ENCODE data around the gene PPP1R27. TPM values are rescaled to one million over a fixed set of nuclear protein-coding genes. Genes with fewer than 3 reads are reported as not detected.

Gene PPP1R27
- total and polyA plus RNA-seq, 9 of the 15 experiments (the other 6 are each of a cell fraction or from before 2014, with no cell fraction given) = 0.29 to 6.9 (median 1.5) TPM; not detected in 2

DNA sequence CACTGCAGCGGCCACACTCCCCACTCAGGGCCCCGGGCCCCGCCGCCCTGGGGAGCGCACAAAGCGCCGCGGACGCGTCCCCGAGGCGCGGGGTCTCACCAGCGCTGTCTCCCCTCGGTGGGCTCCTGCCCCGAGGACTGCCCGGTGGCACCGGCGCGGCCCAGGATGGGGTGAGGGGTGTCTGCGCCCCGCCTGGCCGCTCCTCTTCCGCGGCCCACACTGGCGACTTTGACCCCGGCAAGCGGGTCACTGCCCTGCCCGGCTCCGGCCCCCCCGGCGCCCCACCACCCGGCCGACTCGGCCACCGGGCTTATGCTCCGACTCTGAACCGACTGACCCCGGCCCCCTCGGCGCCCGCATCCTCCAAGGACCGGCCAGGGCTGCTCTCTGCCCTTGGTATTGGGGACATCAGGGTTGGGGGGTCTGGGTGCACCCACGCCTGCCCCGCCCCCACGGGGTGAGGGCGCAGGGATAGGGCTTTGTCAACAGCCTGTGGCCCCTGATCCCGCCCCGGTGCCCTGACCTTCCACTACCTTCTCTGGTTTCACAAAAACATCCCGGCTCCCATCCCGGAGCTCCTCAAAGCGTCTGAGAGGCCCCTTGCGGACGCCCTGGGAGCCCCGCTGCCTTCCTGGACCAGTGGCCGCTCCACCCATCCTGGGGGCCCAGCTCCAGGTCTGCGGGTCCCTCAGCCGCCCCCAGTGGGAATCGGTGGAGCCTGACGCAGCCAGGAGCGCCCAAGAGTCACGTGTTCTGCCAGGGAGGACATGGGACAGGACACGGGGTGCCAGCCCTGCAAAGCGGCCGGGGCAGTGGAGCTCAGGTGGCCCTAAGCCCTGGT is 30.1 kb downstream of the PPP1R27 start:
- TF ChIP-seq PCBP1 (IDR thresholded peaks at IDR 0.05; ENCODE audit: low read depth, low read length, poor library complexity, severe bottlenecking) (peak; percentile 19), ZNF75A (CRISPR knock-in tag; IDR thresholded peaks at IDR 0.05) (no peak), RHOXF2B (CRISPR knock-in tag; conservative IDR thresholded peaks at IDR 0.05) (no peak), RBM14 (IDR thresholded peaks at IDR 0.05; ENCODE audit: borderline replicate concordance, insufficient read depth, low read depth, low read length) (0 out of 2 replicates have a peak, but pooled peaks have one; percentile 21), ADNP (tag; IDR thresholded peaks at IDR 0.05) (no peak), HSF4 (CRISPR knock-in tag; IDR thresholded peaks at IDR 0.05; ENCODE audit: borderline replicate concordance) (no peak), NEUROD1 (IDR thresholded peaks at IDR 0.05; ENCODE audit: borderline replicate concordance, low read depth, low read length, partially characterized antibody) (no peak), ZNF584 (CRISPR knock-in tag; IDR thresholded peaks at IDR 0.05; ENCODE audit: low read depth) (no peak), HNRNPL (IDR thresholded peaks at IDR 0.05; ENCODE audit: low read depth, low read length) (peak; percentile 20; the same call in 1 of the 2 replicates), ZNF586 (CRISPR knock-in tag; conservative IDR thresholded peaks at IDR 0.05) (no peak)
- TF ChIP-seq, protein P1, sequence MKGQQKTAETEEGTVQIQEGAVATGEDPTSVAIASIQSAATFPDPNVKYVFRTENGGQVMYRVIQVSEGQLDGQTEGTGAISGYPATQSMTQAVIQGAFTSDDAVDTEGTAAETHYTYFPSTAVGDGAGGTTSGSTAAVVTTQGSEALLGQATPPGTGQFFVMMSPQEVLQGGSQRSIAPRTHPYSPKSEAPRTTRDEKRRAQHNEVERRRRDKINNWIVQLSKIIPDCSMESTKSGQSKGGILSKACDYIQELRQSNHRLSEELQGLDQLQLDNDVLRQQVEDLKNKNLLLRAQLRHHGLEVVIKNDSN (CRISPR knock-in tag; IDR thresholded peaks at IDR 0.05) = peak; percentile 30; the same call in 1 of the 2 replicates
- TF ChIP-seq, protein P2, sequence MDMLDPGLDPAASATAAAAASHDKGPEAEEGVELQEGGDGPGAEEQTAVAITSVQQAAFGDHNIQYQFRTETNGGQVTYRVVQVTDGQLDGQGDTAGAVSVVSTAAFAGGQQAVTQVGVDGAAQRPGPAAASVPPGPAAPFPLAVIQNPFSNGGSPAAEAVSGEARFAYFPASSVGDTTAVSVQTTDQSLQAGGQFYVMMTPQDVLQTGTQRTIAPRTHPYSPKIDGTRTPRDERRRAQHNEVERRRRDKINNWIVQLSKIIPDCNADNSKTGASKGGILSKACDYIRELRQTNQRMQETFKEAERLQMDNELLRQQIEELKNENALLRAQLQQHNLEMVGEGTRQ (CRISPR knock-in tag; IDR thresholded peaks at IDR 0.05) = 0 out of 2 replicates have a peak, but pooled peaks have one; percentile 17
- no peak overlapping the region for H3K4me2 ChIP-seq (ENCODE audit: insufficient read depth, low read length)
- CTCF ChIA-PET (ENCODE audit: low intra/inter-chr PET ratio) = no interaction called here
- FAIRE-seq = no peak
- no TSS peak for BruUV-seq (replicated peaks)
- H3K4me1 ChIP-seq (replicated peaks in 1 of 2; ENCODE audit: control insufficient read depth in 2 of 2, insufficient read depth in 2 of 2, low read length in 2 of 2) = peaks cover 0 to 68% of the 10 kb centered on the region in 2 experiments; a peak in 3 of 5 replicates
- H2AFZ ChIP-seq (ENCODE audit: low read depth, low read length) = no peak overlapping the region
- POLR2A ChIA-PET = interaction anchor here (0.6 to 1.1 kb wide), 4 partner anchors 10 to 714 kb away, joined by 3 read pairs; no protein-coding TSS in a partner anchor
- H3K9ac ChIP-seq (ENCODE audit: insufficient read depth in 1 of 2, low read depth in 2 of 2, low read length in 2 of 2) = no peak overlapping the region
- no peak for DNase-seq (ENCODE audit: extremely low read depth in 1 of 4, low spot score in 3 of 4)
- H3K27ac ChIP-seq (ENCODE audit: extremely low read depth, low read depth, low read length) = no peak overlapping the region
- no peak overlapping the region for H3K4me3 ChIP-seq
- H3K9me3 ChIP-seq (replicated peaks; ENCODE audit: control insufficient read depth, insufficient read depth, low read depth, low read length) = peaks cover 3% of the 10 kb centered on the region; the same call in 1 of the 2 replicates
- no peaks in the 10 kb centered on the region for H3K79me2 ChIP-seq (ENCODE audit: control insufficient read depth, insufficient read depth, low read length)
- WGBS (ENCODE audit: insufficient coverage, low coverage, missing lambda C conversion rate) = 10% methylated on average over 37 of the region's 65 CpGs
- in situ Hi-C loops (cut with MboI) = loop anchor here (5.0 kb wide), 1 partner anchor 67 kb away; no protein-coding TSS in a partner anchor
- H3K36me3 ChIP-seq (ENCODE audit: control insufficient read depth, insufficient read depth, low read length) = no peaks in the 10 kb centered on the region
- H4K20me1 ChIP-seq (replicated peaks; ENCODE audit: control insufficient read depth, insufficient read depth, low read length) = peaks cover 14% of the 10 kb centered on the region; the same call in 1 of the 2 replicates
- no peaks in the 10 kb centered on the region for H3K9me1 ChIP-seq (ENCODE audit: control insufficient read depth, insufficient read depth, low read length)
- no peak for ATAC-seq
- intact Hi-C loops (cut with micrococcal nuclease) = no loop called here
- H3K27me3 ChIP-seq (ENCODE audit: control insufficient read depth in 2 of 2, insufficient read depth in 2 of 2, low read length in 2 of 2) = peaks cover 24 to 75% of the 10 kb centered on the region in 2 experiments; a peak in 4 of 5 replicates
